Rectal smooth muscle tissue (tissue), 1 donor: ENCODE measurements around the gene PYGL.
A peak's percentile ranks its signal among the peaks of the same experiment; 100 is the strongest.

ENCODE experiments used
- H3K27ac ChIP-seq: one replicate; pipeline ENCODE4 v1.7.0; 2013; ENCODE audit warnings: low read depth, low read length, inconsistent platforms
- H3K27me3 ChIP-seq: one replicate; pipeline ENCODE4 v1.7.0; 2013; ENCODE audit warnings: low read length; ENCODE audit not compliant: control insufficient read depth, insufficient read depth
- H3K36me3 ChIP-seq: one replicate; pipeline ENCODE4 v1.7.0; 2013; ENCODE audit warnings: low read length; ENCODE audit not compliant: control insufficient read depth, insufficient read depth
- H3K4me1 ChIP-seq: one replicate; pipeline ENCODE4 v1.7.0; 2013; ENCODE audit warnings: low read length; ENCODE audit not compliant: control insufficient read depth, insufficient read depth
- H3K4me3 ChIP-seq: one replicate; pipeline ENCODE4 v1.7.0; 2013; ENCODE audit warnings: low read length
- H3K9ac ChIP-seq: one replicate; pipeline ENCODE4 v1.7.0; 2013; ENCODE audit warnings: low read length

Gene PYGL

DNA sequence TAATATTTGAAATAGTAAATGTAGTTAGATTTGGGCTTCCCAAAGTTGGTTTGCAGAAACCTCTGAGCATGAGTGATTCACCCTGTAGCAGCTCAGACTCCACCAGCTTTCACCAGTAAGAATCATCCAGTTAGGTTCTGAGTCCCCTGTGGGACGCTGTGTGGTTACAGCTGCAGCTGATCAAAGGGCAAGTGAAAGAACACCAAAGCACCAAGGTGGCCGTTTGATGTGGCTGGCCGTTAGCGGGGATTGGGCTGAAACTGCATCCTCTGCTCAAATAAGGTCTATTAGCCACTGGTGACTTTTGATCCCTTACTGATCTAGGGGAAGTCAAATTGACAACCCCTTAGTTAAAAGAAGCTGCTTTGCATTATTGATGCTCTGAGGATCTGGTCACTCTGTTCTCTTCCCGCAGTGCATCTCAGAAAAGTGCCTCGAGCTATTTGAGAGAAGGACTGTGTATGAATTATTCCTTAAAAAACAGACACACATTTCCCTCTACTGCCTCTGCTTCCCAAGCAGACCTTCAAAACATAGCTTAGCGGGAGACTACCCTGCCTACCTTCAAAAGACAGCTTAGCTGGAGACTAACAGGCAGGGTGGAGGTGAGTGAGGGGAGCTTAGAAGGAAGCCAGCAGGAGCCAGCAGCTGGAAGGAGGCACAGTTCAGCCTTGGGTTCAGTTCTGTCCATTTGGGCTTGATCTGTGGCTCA is 68.8 kb downstream of the PYGL start:
- H3K9ac ChIP-seq: no peak overlapping the region
- H3K27me3 ChIP-seq: peaks cover 7% of the 10 kb centered on the region
- H3K4me3 ChIP-seq: no peak overlapping the region
- H3K27ac ChIP-seq: no peak overlapping the region
- H3K4me1 ChIP-seq: no peaks in the 10 kb centered on the region
- no peaks in the 10 kb centered on the region for H3K36me3 ChIP-seq

DNA sequence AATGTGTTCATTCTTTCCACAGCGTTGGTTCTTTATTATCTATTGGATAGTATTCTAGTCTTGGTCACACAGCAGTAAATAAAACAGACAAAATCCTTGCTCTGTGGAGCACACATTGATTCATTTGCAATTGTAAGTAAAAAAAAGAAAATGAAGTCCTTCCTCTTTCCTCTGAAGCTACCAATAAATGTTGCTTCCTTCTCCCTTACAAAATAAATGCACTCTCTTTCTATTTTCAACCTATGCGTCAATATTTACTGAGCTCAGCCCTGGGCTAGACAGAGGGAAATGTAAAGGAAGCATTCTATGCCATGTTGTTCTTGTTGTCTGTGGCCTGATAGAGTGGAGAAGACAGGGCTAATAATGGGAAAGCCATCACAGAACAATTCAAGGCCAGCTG is 69.5 kb downstream of the PYGL start:
- H3K4me1 ChIP-seq: no peaks in the 10 kb centered on the region

GRCh38 chr14:50871914-50872732 is 72.2 kb downstream of the PYGL start, which contains the start of gene ABHD12B:
Gene ABHD12B (plus strand): TSS chr14:50872053. CDS start chr14:50872175, 122 bp downstream.
- Histone ChIP-seq H3K4me3 (no peak within 1 kb of the TSS), H3K27ac (no peak within 1 kb of the TSS), H3K36me3 (no peaks in the 10 kb centered on the region), H3K27me3 (peaks cover 7% of the 10 kb centered on the region), H3K9ac (no peak within 1 kb of the TSS), H3K4me1 (no peaks in the 10 kb centered on the region)

More for the DNA sequence above, 69.5 kb downstream of the PYGL start:
- peaks cover 7% of the 10 kb centered on the region for H3K27me3 ChIP-seq
- H3K36me3 ChIP-seq: no peaks in the 10 kb centered on the region
- H3K9ac ChIP-seq: no peak overlapping the region
- no peak overlapping the region for H3K4me3 ChIP-seq
- H3K27ac ChIP-seq: no peak overlapping the region

DNA sequence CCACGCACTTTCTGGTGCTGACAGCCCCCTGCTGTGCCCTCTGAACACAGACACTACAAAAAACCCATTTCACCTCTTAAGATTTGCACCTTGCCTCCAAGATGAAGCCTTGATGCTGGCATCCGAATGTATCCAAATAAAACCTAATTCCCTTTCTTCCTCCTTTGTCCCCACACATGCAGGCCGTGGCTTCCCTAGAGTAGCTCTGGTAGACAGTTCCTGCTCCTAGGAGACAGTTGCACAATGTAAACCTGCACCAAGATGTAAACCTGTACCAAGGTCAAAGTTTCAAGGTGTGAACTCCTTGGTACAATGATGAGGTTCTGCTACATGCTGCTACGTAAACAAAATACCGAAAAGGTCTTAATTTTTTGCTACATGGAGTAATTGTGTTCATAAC is 73.1 kb downstream of the PYGL start:
- H3K36me3 ChIP-seq: no peaks in the 10 kb centered on the region
- no peak overlapping the region for H3K9ac ChIP-seq
- H3K4me1 ChIP-seq: no peaks in the 10 kb centered on the region
- no peak overlapping the region for H3K27ac ChIP-seq
- H3K4me3 ChIP-seq: no peak overlapping the region
- peaks cover 7% of the 10 kb centered on the region for H3K27me3 ChIP-seq

DNA sequence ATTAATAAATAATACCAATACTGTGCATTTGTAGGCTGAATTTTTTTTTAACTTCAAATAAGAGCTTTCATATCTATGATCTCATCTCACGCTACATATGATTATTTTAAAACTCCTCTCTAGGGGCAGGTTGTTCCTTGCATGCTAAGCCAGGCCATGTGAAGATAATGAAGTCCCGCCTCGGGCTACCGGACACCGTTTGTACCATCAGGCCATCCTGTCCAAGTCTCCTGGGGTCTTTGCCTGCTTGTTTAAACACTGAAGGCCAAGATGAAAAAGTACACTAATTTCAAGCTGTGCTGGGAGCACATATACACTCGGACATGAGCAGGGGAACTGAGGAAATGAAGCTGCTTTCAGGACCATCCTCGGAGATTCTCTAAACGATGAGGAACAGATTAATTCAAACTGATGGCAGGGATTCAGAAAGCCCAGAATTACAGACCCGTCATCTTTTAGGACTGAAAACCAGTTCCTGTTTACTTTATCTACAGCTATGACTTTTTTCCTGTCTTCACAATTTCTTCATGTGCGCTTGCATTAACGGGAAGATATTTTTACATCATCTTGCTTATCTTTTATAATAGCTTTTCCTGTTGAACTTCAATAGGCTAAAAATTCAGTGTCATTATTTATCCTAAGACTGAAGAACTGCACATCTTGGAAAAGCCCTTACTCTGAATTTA is 78.7 kb downstream of the PYGL start:
- Histone ChIP-seq H3K4me3 (no peak overlapping the region), H3K27me3 (no peaks in the 10 kb centered on the region), H3K27ac (no peak overlapping the region), H3K4me1 (no peaks in the 10 kb centered on the region), H3K9ac (no peak overlapping the region), H3K36me3 (no peaks in the 10 kb centered on the region)

GRCh38 chr14:50864946-50865345 is 79.3 kb downstream of the PYGL start:
- no peak overlapping the region for H3K4me3 ChIP-seq
- H3K27me3 ChIP-seq: no peaks in the 10 kb centered on the region
- H3K4me1 ChIP-seq: peaks cover 3% of the 10 kb centered on the region
- H3K27ac ChIP-seq: no peak overlapping the region
- H3K9ac ChIP-seq: no peak overlapping the region
- no peaks in the 10 kb centered on the region for H3K36me3 ChIP-seq

GRCh38 chr14:50864237-50864636 is 80.0 kb downstream of the PYGL start:
- Histone ChIP-seq H3K4me1 (peaks cover 3% of the 10 kb centered on the region), H3K27me3 (no peaks in the 10 kb centered on the region), H3K9ac (no peak overlapping the region), H3K36me3 (no peaks in the 10 kb centered on the region), H3K27ac (no peak overlapping the region), H3K4me3 (no peak overlapping the region)

- H3K9ac ChIP-seq: no peak overlapping the region
- H3K4me3 ChIP-seq: no peak overlapping the region
- H3K4me1 ChIP-seq: peaks cover 3% of the 10 kb centered on the region
- H3K27ac ChIP-seq: no peak overlapping the region
- no peaks in the 10 kb centered on the region for H3K27me3 ChIP-seq
- H3K36me3 ChIP-seq: no peaks in the 10 kb centered on the region
Observed at GRCh38 chr14:50862036-50862570, 82.2 kb downstream of the PYGL start.

DNA sequence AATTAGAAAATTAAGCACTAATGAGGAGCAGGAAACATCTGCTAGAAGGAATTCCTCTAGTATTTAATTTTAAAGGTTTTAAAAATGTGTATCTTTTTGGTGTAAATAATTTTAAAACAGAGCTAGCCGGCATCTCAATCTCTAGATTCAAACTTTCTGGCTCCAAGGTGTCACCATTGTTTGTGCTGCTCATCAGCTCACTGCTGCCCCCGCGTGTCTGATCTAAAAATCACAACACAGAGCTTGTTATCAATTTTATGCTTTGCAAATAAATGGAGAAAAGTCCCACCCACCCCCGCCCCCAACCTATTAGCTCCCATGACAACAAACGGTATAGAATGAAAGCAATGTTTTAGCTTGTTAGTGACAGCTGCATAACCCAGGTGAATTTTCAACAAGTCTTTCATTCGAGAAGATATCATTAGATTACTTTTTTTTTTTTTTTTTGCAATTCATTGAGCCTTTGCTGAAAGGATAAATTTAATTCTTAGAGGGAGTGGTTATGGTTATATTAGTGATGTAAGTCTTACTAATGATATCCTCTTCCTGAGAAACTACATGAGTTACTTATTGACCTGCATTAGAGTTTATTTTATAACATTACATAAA is 83.7 kb downstream of the PYGL start:
- H3K9ac ChIP-seq: no peak overlapping the region
- H3K4me1 ChIP-seq: peaks cover 3% of the 10 kb centered on the region
- H3K27me3 ChIP-seq: no peaks in the 10 kb centered on the region
- H3K27ac ChIP-seq: no peak overlapping the region
- H3K36me3 ChIP-seq: no peaks in the 10 kb centered on the region
- peak overlapping the region; percentile 67 for H3K4me3 ChIP-seq

DNA sequence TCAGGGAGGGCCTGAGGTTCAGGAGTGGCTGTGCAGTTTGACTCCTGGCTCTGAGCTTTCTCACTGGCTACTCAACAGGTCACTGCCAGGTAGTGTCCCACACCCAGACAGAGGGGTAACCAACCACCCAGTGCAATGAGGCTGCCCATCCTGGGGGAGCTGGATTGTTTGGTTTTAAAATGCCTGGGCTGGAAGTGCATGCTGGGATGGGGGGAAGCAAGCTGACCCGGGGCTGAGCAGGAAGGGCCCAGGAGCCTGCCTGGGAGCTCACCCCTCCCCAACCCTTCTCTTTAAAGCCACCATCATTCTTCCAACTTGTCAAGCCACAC is 85.0 kb downstream of the PYGL start:
- peak overlapping the region; percentile 26 for H3K27ac ChIP-seq
- no peak overlapping the region for H3K9ac ChIP-seq
- H3K4me1 ChIP-seq: peaks cover 3% of the 10 kb centered on the region
- peak overlapping the region; percentile 67 for H3K4me3 ChIP-seq
- no peaks in the 10 kb centered on the region for H3K27me3 ChIP-seq
- no peaks in the 10 kb centered on the region for H3K36me3 ChIP-seq

DNA sequence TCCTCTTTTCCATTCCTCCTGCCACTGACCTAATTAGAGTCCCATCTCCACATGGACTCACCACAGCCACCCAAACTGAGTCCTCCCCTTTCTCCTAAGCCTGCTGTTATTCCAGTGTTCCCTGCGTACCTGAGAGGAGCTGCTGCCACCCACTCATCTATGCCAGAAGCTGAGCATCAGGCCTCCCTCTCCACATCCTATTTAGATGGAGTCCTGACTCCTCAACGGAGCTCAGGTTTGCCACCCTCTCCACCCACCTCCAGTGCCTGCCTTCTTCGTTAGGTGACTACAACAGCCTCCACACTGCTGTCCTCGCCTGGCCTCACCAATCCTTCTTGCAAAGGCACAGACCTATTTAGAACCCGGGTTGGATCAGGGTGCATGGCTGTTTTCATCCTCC is 87.6 kb downstream of the PYGL start:
- Histone ChIP-seq H3K4me1 (peaks cover 3% of the 10 kb centered on the region), H3K4me3 (no peak overlapping the region), H3K27ac (no peak overlapping the region), H3K27me3 (no peaks in the 10 kb centered on the region), H3K9ac (no peak overlapping the region), H3K36me3 (no peaks in the 10 kb centered on the region)

GRCh38 chr14:50855558-50855957 is 88.7 kb downstream of the PYGL start:
- no peak overlapping the region for H3K9ac ChIP-seq
- H3K36me3 ChIP-seq: no peaks in the 10 kb centered on the region
- no peak overlapping the region for H3K27ac ChIP-seq
- no peaks in the 10 kb centered on the region for H3K27me3 ChIP-seq
- H3K4me3 ChIP-seq: no peak overlapping the region
- H3K4me1 ChIP-seq: peaks cover 3% of the 10 kb centered on the region
